GM19238 (cell line): ENCODE results near the gene CIAO3.
A peak's percentile ranks its signal among the peaks of the same experiment; 100 is the strongest.

ENCODE experiments used
- DNase-seq: peaks from one replicate; pipeline ENCODE4 v3.0.0; 2011; ENCODE audit warnings: low spot score; ENCODE audit not compliant: insufficient read length

The CIAO3 gene

GRCh38 chr16:735982-736453 lies 4.8 kb downstream of the CIAO3 start:
- DNase-seq = no peak

GRCh38 chr16:734981-735881 lies 5.6 kb downstream of the CIAO3 start:
- DNase-seq = no peak

GRCh38 chr16:734208-734980 lies 6.4 kb downstream of the CIAO3 start:
- DNase-seq = no peak

- no peak for DNase-seq
These were observed 7.2 kb downstream of the CIAO3 start for GRCh38 chr16:733382-734207.

- DNase-seq = peak; percentile 0
These were observed 7.9 kb downstream of the CIAO3 start for GRCh38 chr16:732936-733335.

GRCh38 chr16:732332-732731 lies 8.5 kb downstream of the CIAO3 start:
- no peak for DNase-seq

- DNase-seq = no peak
These were observed 9.9 kb downstream of the CIAO3 start for GRCh38 chr16:730666-731509.

- no peak for DNase-seq
These were observed 10.8 kb downstream of the CIAO3 start for GRCh38 chr16:729768-730665.

- DNase-seq = no peak
These were observed 11.7 kb downstream of the CIAO3 start for GRCh38 chr16:728890-729744.

GRCh38 chr16:728131-728889 lies 12.5 kb downstream of the CIAO3 start:
- peak; percentile 88 for DNase-seq

GRCh38 chr16:727291-727977 lies 13.4 kb downstream of the CIAO3 start:
- DNase-seq = peak; percentile 54

- DNase-seq = peak; percentile 88
These were observed 14.1 kb downstream of the CIAO3 start, which contains the start of the genes CCDC78 and HAGHL for GRCh38 chr16:726438-727290. Gene CCDC78, minus strand, starts transcription at chr16:726443. Its CDS starts 76 bp downstream, at chr16:726367. Gene HAGHL, plus strand, starts transcription at chr16:727106. Its CDS starts 404 bp downstream, at chr16:727510.

- no peak for DNase-seq
These were observed 14.7 kb downstream of the CIAO3 start for GRCh38 chr16:726188-726437.

GRCh38 chr16:725463-726187 lies 15.2 kb downstream of the CIAO3 start:
- DNase-seq = no peak

- no peak for DNase-seq
These were observed 15.8 kb downstream of the CIAO3 start for GRCh38 chr16:725041-725376.
